CD14-positive monocyte (primary cell): ENCODE results near the gene ZBTB7C. TPM values are rescaled to one million over a fixed set of nuclear protein-coding genes. Genes with fewer than 3 reads are reported as not detected.
A peak's percentile ranks its signal among the peaks of the same experiment; 100 is the strongest.

Experiments used
- DNase-seq, 3 donors: peaks; one replicate each; pipeline ENCODE4 v3.0.0-alpha.2; 2011 to 2022
- H2AFZ ChIP-seq: 2 replicates; pipeline ENCODE4 v1.6.0; 2012; ENCODE audit warnings: mild to moderate bottlenecking, low read depth, low read length, inconsistent platforms; ENCODE audit not compliant: insufficient read depth, poor library complexity, severe bottlenecking
- H3K27ac ChIP-seq, 2 donors: 1 replicate in 1 of 2; 2 replicates in 1 of 2; pipeline ENCODE4 v1.5.1; 2012 to 2013; ENCODE audit warnings: low read length in 2 of 2, control low read depth in 1 of 2, inconsistent platforms in 1 of 2, low read depth in 1 of 2, mild to moderate bottlenecking in 1 of 2
- H3K27me3 ChIP-seq, 2 donors: one replicate each; pipeline versions ENCODE4 v1.6.0 to v1.6.1; 2011 to 2013; ENCODE audit warnings: low read length in 2 of 2; ENCODE audit not compliant: control insufficient read depth in 2 of 2, insufficient read depth in 2 of 2
- H3K36me3 ChIP-seq, 2 donors: replicated peaks in 1 of 2; 1 replicate in 1 of 2; 2 replicates in 1 of 2; pipeline versions ENCODE4 v1.5.1 to v1.6.1; 2012 to 2013; ENCODE audit warnings: low read length in 2 of 2, control low read depth in 1 of 2, inconsistent platforms in 1 of 2, mild to moderate bottlenecking in 1 of 2; ENCODE audit not compliant: insufficient read depth in 2 of 2, control insufficient read depth in 1 of 2
- H3K4me1 ChIP-seq, 2 donors: 1 replicate in 1 of 2; 2 replicates in 1 of 2; pipeline versions ENCODE4 v1.5.1 to v1.6.1; 2012 to 2013; ENCODE audit warnings: low read length in 2 of 2, control low read depth in 1 of 2, inconsistent platforms in 1 of 2, mild to moderate bottlenecking in 1 of 2, moderate library complexity in 1 of 2; ENCODE audit not compliant: insufficient read depth in 2 of 2, control insufficient read depth in 1 of 2
- H3K4me2 ChIP-seq: replicated peaks from 2 replicates; pipeline ENCODE3; 2012; ENCODE audit warnings: low read length, moderate library complexity, mild to moderate bottlenecking; ENCODE audit not compliant: poor library complexity, severe bottlenecking; ENCODE audit errors: extremely low read depth
- H3K4me3 ChIP-seq, 3 experiments: fragments of 200-600 bp in 1 of 3; sonication (generic) in 1 of 3; replicated peaks in 1 of 3; 1 replicate in 2 of 3; 2 replicates in 1 of 3; pipeline ENCODE4 v1.5.1; 2011 to 2013; ENCODE audit warnings: low read length in 3 of 3, mild to moderate bottlenecking in 3 of 3, control low read depth in 2 of 3, low read depth in 2 of 3, inconsistent platforms in 1 of 3, moderate library complexity in 1 of 3
- H3K79me2 ChIP-seq: 2 replicates; pipeline ENCODE4 v1.6.0; 2012; ENCODE audit warnings: mild to moderate bottlenecking, control low read depth, inconsistent platforms, low read length, moderate library complexity; ENCODE audit not compliant: insufficient read depth
- H3K9ac ChIP-seq: 2 replicates; pipeline ENCODE4 v1.6.0; 2017; ENCODE audit warnings: low read length, mild to moderate bottlenecking; ENCODE audit not compliant: insufficient read depth, poor library complexity, severe bottlenecking
- H3K9me3 ChIP-seq, 2 donors: replicated peaks in 1 of 2; 1 replicate in 1 of 2; 2 replicates in 1 of 2; pipeline versions ENCODE4 v1.5.1 to v1.6.1; 2012 to 2013; ENCODE audit warnings: low read length in 2 of 2, control low read depth in 1 of 2; ENCODE audit not compliant: control insufficient read depth in 1 of 2, insufficient read depth in 1 of 2
- H4K20me1 ChIP-seq: 2 replicates; pipeline ENCODE4 v1.6.0; 2012; ENCODE audit warnings: mild to moderate bottlenecking, low read length, control low read depth, moderate library complexity; ENCODE audit not compliant: insufficient read depth
- H3K27ac Mint-ChIP-seq, 7 donors: one replicate each; pipeline ENCODE4 v1.8.0; 2020; ENCODE audit warnings: mild to moderate bottlenecking in 7 of 7, mixed read lengths in 7 of 7, moderate library complexity in 6 of 7, inconsistent platforms in 2 of 7
- H3K27me3 Mint-ChIP-seq, 3 donors: one replicate each; pipeline ENCODE4 v1.8.0; 2021 to 2022; ENCODE audit warnings: low read depth in 3 of 3, mild to moderate bottlenecking in 3 of 3, mixed read lengths in 3 of 3, moderate library complexity in 3 of 3, inconsistent platforms in 1 of 3
- H3K36me3 Mint-ChIP-seq, 2 donors: one replicate each; pipeline ENCODE4 v1.8.0; 2020; ENCODE audit warnings: mixed read lengths in 2 of 2, inconsistent platforms in 1 of 2, mild to moderate bottlenecking in 1 of 2
- H3K4me1 Mint-ChIP-seq: one replicate; pipeline ENCODE4 v1.8.0; 2020; ENCODE audit warnings: mild to moderate bottlenecking, mixed read lengths
- H3K4me3 Mint-ChIP-seq, 2 donors: one replicate each; pipeline ENCODE4 v1.8.0; 2020; ENCODE audit warnings: mild to moderate bottlenecking in 2 of 2, mixed read lengths in 2 of 2, moderate library complexity in 1 of 2
- H3K9me3 Mint-ChIP-seq, 7 donors: one replicate each; pipeline ENCODE4 v1.8.0; 2020 to 2022; ENCODE audit warnings: mixed read lengths in 7 of 7, mild to moderate bottlenecking in 6 of 7, moderate library complexity in 6 of 7, inconsistent platforms in 2 of 7
- WGBS: methylation state at CpG from one replicate; pipeline ENCODE4 v1.1.5; 2013; ENCODE audit warnings: missing lambda C conversion rate; ENCODE audit not compliant: insufficient coverage; 5-methylcytosine and 5-hydroxymethylcytosine counted together
- intact Hi-C, 2 donors: fragments of 100-400 bp; cut with micrococcal nuclease; formaldehyde crosslinking; loops; one replicate each; pipeline versions ENCODE4 v1.15.0 to v1.15.1; 2023
- polyA plus RNA-seq, 3 donors: library from polyadenylated mRNA; depleted of rRNA in 1 of 3; unstranded in 2 of 3; stranded (reverse) in 1 of 3; fragments of 300-500 nt in 2 of 3; fragments of >200 nt in 1 of 3; fragmentation: Illumina TruSeq in 2 of 3; gene quantifications; 1 replicate in 2 of 3; 2 replicates in 1 of 3; pipeline ENCODE4 v1.2.3, GENCODE V29; 2012 to 2021
- TF ChIP-seq, protein P1 (sequence below): fragments of 200-600 bp; IDR thresholded peaks from one replicate; pipeline ENCODE4 v1.8.0; 2022; ENCODE audit warnings: antibody characterized with exemption, mild to moderate bottlenecking

Gene ZBTB7C
- polyA plus RNA-seq, 3 donors = 0.03 to 0.09 TPM; not detected in 1

DNA sequence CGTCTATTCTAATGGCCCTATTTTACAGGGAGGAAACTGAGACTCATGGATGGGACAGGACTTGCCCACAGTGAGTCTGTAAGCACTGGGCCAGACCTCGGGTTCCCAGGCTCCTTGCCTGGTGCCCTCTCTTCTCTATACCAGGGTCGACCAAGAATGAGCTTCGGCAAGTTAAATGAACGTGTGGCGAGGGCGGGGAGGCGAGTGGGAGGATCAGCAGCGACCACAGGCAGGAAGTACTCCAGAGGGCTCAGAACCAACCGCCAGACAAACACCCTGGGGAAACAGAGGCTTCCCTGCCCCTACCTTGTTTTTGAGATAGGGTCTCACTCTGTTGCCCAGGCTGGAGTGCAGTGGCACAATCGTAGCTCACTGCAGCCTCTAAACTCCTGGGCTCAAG lies 301.0 kb downstream of the ZBTB7C start:
- no peak overlapping the region for H3K27ac ChIP-seq
- H3K79me2 ChIP-seq = no peaks in the 10 kb centered on the region
- no peaks in the 10 kb centered on the region for H3K9me3 ChIP-seq
- H3K4me3 ChIP-seq = no peak overlapping the region
- TF ChIP-seq, protein P1, sequence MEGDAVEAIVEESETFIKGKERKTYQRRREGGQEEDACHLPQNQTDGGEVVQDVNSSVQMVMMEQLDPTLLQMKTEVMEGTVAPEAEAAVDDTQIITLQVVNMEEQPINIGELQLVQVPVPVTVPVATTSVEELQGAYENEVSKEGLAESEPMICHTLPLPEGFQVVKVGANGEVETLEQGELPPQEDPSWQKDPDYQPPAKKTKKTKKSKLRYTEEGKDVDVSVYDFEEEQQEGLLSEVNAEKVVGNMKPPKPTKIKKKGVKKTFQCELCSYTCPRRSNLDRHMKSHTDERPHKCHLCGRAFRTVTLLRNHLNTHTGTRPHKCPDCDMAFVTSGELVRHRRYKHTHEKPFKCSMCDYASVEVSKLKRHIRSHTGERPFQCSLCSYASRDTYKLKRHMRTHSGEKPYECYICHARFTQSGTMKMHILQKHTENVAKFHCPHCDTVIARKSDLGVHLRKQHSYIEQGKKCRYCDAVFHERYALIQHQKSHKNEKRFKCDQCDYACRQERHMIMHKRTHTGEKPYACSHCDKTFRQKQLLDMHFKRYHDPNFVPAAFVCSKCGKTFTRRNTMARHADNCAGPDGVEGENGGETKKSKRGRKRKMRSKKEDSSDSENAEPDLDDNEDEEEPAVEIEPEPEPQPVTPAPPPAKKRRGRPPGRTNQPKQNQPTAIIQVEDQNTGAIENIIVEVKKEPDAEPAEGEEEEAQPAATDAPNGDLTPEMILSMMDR = no peak
- H3K36me3 ChIP-seq = no peaks in the 10 kb centered on the region
- no peak for DNase-seq
- Mint-ChIP-seq H3K9me3 (peaks cover 0 to 2% (median 0%) of the 10 kb centered on the region in 7 donors), H3K36me3 (no peaks in the 10 kb centered on the region), H3K4me1 (no peaks in the 10 kb centered on the region), H3K27ac (no peak overlapping the region), H3K4me3 (no peak overlapping the region), H3K27me3 (peaks cover 19 to 22% (median 21%) of the 10 kb centered on the region in 3 donors)
- H3K27me3 ChIP-seq = peaks cover 0 to 6% of the 10 kb centered on the region in 2 donors
- H3K4me1 ChIP-seq = no peaks in the 10 kb centered on the region
- no peak overlapping the region for H2AFZ ChIP-seq
- WGBS = 84% methylated on average over 11 of the region's 11 CpGs
- H4K20me1 ChIP-seq = no peaks in the 10 kb centered on the region
- no peak overlapping the region for H3K4me2 ChIP-seq
- H3K9ac ChIP-seq = no peak overlapping the region
- intact Hi-C loops = no loop called here

DNA sequence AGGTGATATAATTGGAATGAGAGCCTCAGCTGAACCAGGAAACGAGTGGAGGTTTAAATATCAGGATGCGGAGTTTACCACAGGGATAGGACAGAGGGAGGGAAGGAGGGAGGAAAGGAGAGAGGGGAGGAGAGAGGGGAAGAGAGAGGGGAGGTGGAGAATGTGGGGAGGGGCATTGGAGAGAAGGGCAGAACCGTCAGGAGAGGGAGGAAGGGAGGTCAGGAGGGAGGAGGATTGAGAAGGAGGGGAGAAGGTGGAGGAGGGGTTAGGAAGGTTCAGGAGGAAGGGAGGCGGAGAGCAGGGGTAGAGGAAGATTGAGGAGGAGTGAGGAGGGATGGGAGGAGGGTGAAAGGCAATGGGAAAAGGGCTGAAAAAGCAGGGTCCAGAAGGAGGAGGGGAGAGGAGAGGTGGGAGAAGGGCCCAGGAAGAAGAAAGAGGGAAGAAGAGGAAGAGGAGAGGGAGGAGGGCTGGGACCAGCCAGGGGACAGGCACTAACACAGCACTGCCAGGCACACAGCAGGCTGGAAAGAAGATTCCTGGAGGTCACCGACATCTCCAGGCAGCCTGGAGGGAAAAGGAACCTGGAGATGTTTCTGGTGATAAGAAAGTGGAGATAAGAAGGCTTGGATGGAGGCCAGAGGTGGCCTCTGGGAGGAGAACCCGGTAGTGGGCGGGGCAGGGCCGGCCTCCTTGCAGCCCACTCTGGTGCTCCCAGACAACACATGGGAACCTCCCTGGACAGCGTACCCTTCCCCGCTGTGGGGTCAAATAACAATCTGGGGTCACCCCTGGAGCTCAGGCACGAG lies 302.0 kb downstream of the ZBTB7C start:
- no peaks in the 10 kb centered on the region for H3K9me3 ChIP-seq
- no peaks in the 10 kb centered on the region for H3K36me3 Mint-ChIP-seq
- no peak for DNase-seq
- no peak overlapping the region for H3K27ac Mint-ChIP-seq
- peaks cover 19 to 24% (median 20%) of the 10 kb centered on the region in 3 donors for H3K27me3 Mint-ChIP-seq
- H3K27ac ChIP-seq = no peak overlapping the region
- no peak overlapping the region for H2AFZ ChIP-seq
- peaks cover 0 to 6% of the 10 kb centered on the region in 2 donors for H3K27me3 ChIP-seq
- H3K4me1 ChIP-seq = no peaks in the 10 kb centered on the region
- 64% methylated on average over 10 of the region's 11 CpGs for WGBS
- H3K4me3 ChIP-seq = no peak overlapping the region
- H3K9me3 Mint-ChIP-seq = peaks cover 0 to 2% (median 0%) of the 10 kb centered on the region in 7 donors
- H3K79me2 ChIP-seq = no peaks in the 10 kb centered on the region
- H4K20me1 ChIP-seq = no peaks in the 10 kb centered on the region
- H3K4me3 Mint-ChIP-seq = peak overlapping the region in 1 of 2 donors; percentile 43
- no peaks in the 10 kb centered on the region for H3K36me3 ChIP-seq
- intact Hi-C loops = no loop called here
- no peaks in the 10 kb centered on the region for H3K4me1 Mint-ChIP-seq
- no peak overlapping the region for H3K9ac ChIP-seq
- TF ChIP-seq, protein P1 = no peak
- no peak overlapping the region for H3K4me2 ChIP-seq
